ENCODE data around the gene MTHFR. TPM values are rescaled to one million over a fixed set of nuclear protein-coding genes. Genes with fewer than 3 reads are reported as not detected.

MTHFR gene
- total RNA-seq (10 to 100 TPM; 13.5 to 16.3 TPM), polyA plus RNA-seq (10.0 TPM)

GRCh38 chr1:11805422-11806306 lies at the start of gene MTHFR, which contains the start of gene CLCN6:
TSS of gene MTHFR (minus strand) at chr1:11805964. CDS start at chr1:11803116, 2,848 bp downstream.
TSS of gene CLCN6 (plus strand) at chr1:11806191. CDS start at chr1:11806263, 72 bp downstream.
- peak; percentile 97 to 99 (median 98) for DNase-seq
- Mint-ChIP-seq H3K36me3 (peaks cover 0 to 47% (median 1%) of the 10 kb centered on the region in 3 donors), H3K27me3 (no peaks in the 10 kb centered on the region), H3K4me3 (peak within 1 kb of the TSS; percentile 94 to 100 (median 99)), H3K27ac (peak within 1 kb of the TSS; percentile 90 to 100 (median 98)), H3K4me1 (peaks cover 55 to 74% (median 67%) of the 10 kb centered on the region in 3 donors), H3K9me3 (no peaks in the 10 kb centered on the region)
- Histone ChIP-seq H3K4me1 (ENCODE audit: insufficient read depth, low read length) (peaks cover 52% of the 10 kb centered on the region), H3K9me3 (ENCODE audit: low read length) (no peaks in the 10 kb centered on the region), H3K27me3 (ENCODE audit: insufficient read depth, low read length, poor library complexity, severe bottlenecking) (no peaks in the 10 kb centered on the region), H3K36me3 (ENCODE audit: insufficient read depth, low read length) (peaks cover 6% of the 10 kb centered on the region), H3K4me3 (ENCODE audit: low read length) (peak within 1 kb of the TSS; percentile 90), H3K27ac (ENCODE audit: low read depth, low read length) (peak within 1 kb of the TSS; percentile 95)
- ChIA-PET POLR2A (interaction anchor here (0.8 to 1.8 kb wide), 5 partner anchors 20 to 174 kb away, joined by 3 to 15 read pairs (median 4); partner anchors contain the start of gene AGTRAP), CTCF (interaction anchor here (0.8 to 1.3 kb wide), 4 partner anchors 69 to 162 kb away, joined by 3 to 6 read pairs (median 3); no protein-coding TSS in a partner anchor)

- peaks cover 39 to 56% of the 10 kb centered on the region in 2 donors for H3K27me3 Mint-ChIP-seq
- CTCF ChIA-PET, result interaction anchor here (0.5 kb wide), 1 partner anchor 363 kb away, joined by 4 read pairs; no protein-coding TSS in a partner anchor
Observed at GRCh38 chr1:11855430-11855829, 49.7 kb upstream of the MTHFR start.

GRCh38 chr1:11854519-11854918 lies 48.8 kb upstream of the MTHFR start:
- Histone ChIP-seq H3K4me3 (ENCODE audit: low read length) (no peak overlapping the region), H3K4me1 (ENCODE audit: insufficient read depth, low read length) (no peaks in the 10 kb centered on the region), H3K36me3 (ENCODE audit: insufficient read depth, low read length) (no peaks in the 10 kb centered on the region), H3K9me3 (ENCODE audit: low read length) (no peaks in the 10 kb centered on the region), H3K27ac (ENCODE audit: low read depth, low read length) (no peak overlapping the region), H3K27me3 (ENCODE audit: insufficient read depth, low read length, poor library complexity, severe bottlenecking) (peaks cover 19% of the 10 kb centered on the region)
- no peak overlapping the region for H3K27ac Mint-ChIP-seq
- CTCF ChIA-PET, result no interaction called here
- H3K9me3 Mint-ChIP-seq, result no peaks in the 10 kb centered on the region
- POLR2A ChIA-PET, result interaction anchor here (1.2 kb wide), 1 partner anchor 53 kb away, joined by 3 read pairs; no protein-coding TSS in a partner anchor
- no peaks in the 10 kb centered on the region for H3K4me1 Mint-ChIP-seq
- no peak for DNase-seq
- H3K36me3 Mint-ChIP-seq, result peaks cover 0 to 2% (median 0%) of the 10 kb centered on the region in 3 donors
- no peak overlapping the region for H3K4me3 Mint-ChIP-seq
- peaks cover 31 to 49% of the 10 kb centered on the region in 2 donors for H3K27me3 Mint-ChIP-seq

More at GRCh38 chr1:11855430-11855829, 49.7 kb upstream of the MTHFR start:
- no peak for DNase-seq
- POLR2A ChIA-PET, result no interaction called here
- H3K27ac ChIP-seq (ENCODE audit: low read depth, low read length), result no peak overlapping the region
- no peak overlapping the region for H3K4me3 ChIP-seq (ENCODE audit: low read length)
- H3K4me1 ChIP-seq (ENCODE audit: insufficient read depth, low read length), result no peaks in the 10 kb centered on the region
- Mint-ChIP-seq H3K4me1 (no peaks in the 10 kb centered on the region), H3K4me3 (no peak overlapping the region), H3K27ac (no peak overlapping the region), H3K36me3 (peaks cover 0 to 2% (median 0%) of the 10 kb centered on the region in 3 donors), H3K9me3 (no peaks in the 10 kb centered on the region)
- peaks cover 26% of the 10 kb centered on the region for H3K27me3 ChIP-seq (ENCODE audit: insufficient read depth, low read length, poor library complexity, severe bottlenecking)
- no peaks in the 10 kb centered on the region for H3K36me3 ChIP-seq (ENCODE audit: insufficient read depth, low read length)
- no peaks in the 10 kb centered on the region for H3K9me3 ChIP-seq (ENCODE audit: low read length)

GRCh38 chr1:11851180-11851579 lies 45.4 kb upstream of the MTHFR start:
- CTCF ChIA-PET, result no interaction called here
- Mint-ChIP-seq H3K27me3 (peaks cover 11 to 27% of the 10 kb centered on the region in 2 donors), H3K9me3 (no peaks in the 10 kb centered on the region), H3K4me1 (no peaks in the 10 kb centered on the region), H3K27ac (no peak overlapping the region), H3K36me3 (peaks cover 0 to 2% (median 1%) of the 10 kb centered on the region in 3 donors), H3K4me3 (no peak overlapping the region)
- no peaks in the 10 kb centered on the region for H3K27me3 ChIP-seq (ENCODE audit: insufficient read depth, low read length, poor library complexity, severe bottlenecking)
- no peaks in the 10 kb centered on the region for H3K36me3 ChIP-seq (ENCODE audit: insufficient read depth, low read length)
- DNase-seq, result no peak
- no peaks in the 10 kb centered on the region for H3K4me1 ChIP-seq (ENCODE audit: insufficient read depth, low read length)
- no peak overlapping the region for H3K4me3 ChIP-seq (ENCODE audit: low read length)
- POLR2A ChIA-PET, result no interaction called here
- H3K27ac ChIP-seq (ENCODE audit: low read depth, low read length), result no peak overlapping the region
- no peaks in the 10 kb centered on the region for H3K9me3 ChIP-seq (ENCODE audit: low read length)

- H3K4me3 Mint-ChIP-seq, result no peak overlapping the region
- H3K27me3 ChIP-seq (ENCODE audit: insufficient read depth, low read length, poor library complexity, severe bottlenecking), result no peaks in the 10 kb centered on the region
- H3K27ac ChIP-seq (ENCODE audit: low read depth, low read length), result no peak overlapping the region
- no peak for DNase-seq
- no peaks in the 10 kb centered on the region for H3K36me3 ChIP-seq (ENCODE audit: insufficient read depth, low read length)
- peaks cover 3% of the 10 kb centered on the region for H3K4me1 ChIP-seq (ENCODE audit: insufficient read depth, low read length)
- peaks cover 0 to 6% (median 2%) of the 10 kb centered on the region in 3 donors for H3K36me3 Mint-ChIP-seq
- peaks cover 8 to 27% of the 10 kb centered on the region in 2 donors for H3K27me3 Mint-ChIP-seq
- POLR2A ChIA-PET, result no interaction called here
- H3K4me1 Mint-ChIP-seq, result peaks cover 5 to 8% (median 6%) of the 10 kb centered on the region in 3 donors
- H3K4me3 ChIP-seq (ENCODE audit: low read length), result no peak overlapping the region
- H3K9me3 ChIP-seq (ENCODE audit: low read length), result no peaks in the 10 kb centered on the region
- CTCF ChIA-PET, result no interaction called here
- H3K9me3 Mint-ChIP-seq, result no peaks in the 10 kb centered on the region
- H3K27ac Mint-ChIP-seq, result no peak overlapping the region
Observed at GRCh38 chr1:11850156-11850555, 44.4 kb upstream of the MTHFR start.

- Histone ChIP-seq H3K36me3 (ENCODE audit: insufficient read depth, low read length) (peaks cover 7% of the 10 kb centered on the region), H3K27ac (ENCODE audit: low read depth, low read length) (no peak overlapping the region), H3K4me3 (ENCODE audit: low read length) (no peak overlapping the region), H3K4me1 (ENCODE audit: insufficient read depth, low read length) (peaks cover 3% of the 10 kb centered on the region), H3K27me3 (ENCODE audit: insufficient read depth, low read length, poor library complexity, severe bottlenecking) (no peaks in the 10 kb centered on the region), H3K9me3 (ENCODE audit: low read length) (no peaks in the 10 kb centered on the region)
- H3K27ac Mint-ChIP-seq, result no peak overlapping the region
- POLR2A ChIA-PET, result no interaction called here
- H3K36me3 Mint-ChIP-seq, result peaks cover 0 to 20% (median 2%) of the 10 kb centered on the region in 3 donors
- CTCF ChIA-PET, result interaction anchor here (1.4 kb wide), 1 partner anchor 45 kb away, joined by 5 read pairs; no protein-coding TSS in a partner anchor
- no peaks in the 10 kb centered on the region for H3K9me3 Mint-ChIP-seq
- peaks cover 5 to 8% (median 6%) of the 10 kb centered on the region in 3 donors for H3K4me1 Mint-ChIP-seq
- no peak for DNase-seq
- H3K27me3 Mint-ChIP-seq, result peaks cover 0 to 13% of the 10 kb centered on the region in 2 donors
- no peak overlapping the region for H3K4me3 Mint-ChIP-seq
Observed at GRCh38 chr1:11848373-11848700, 42.6 kb upstream of the MTHFR start.

GRCh38 chr1:11847667-11848372 lies 42.1 kb upstream of the MTHFR start, which contains the start of gene NPPA:
TSS of gene NPPA (minus strand) at chr1:11847783. CDS start at chr1:11847684, 99 bp downstream.
- H3K36me3 Mint-ChIP-seq, result peaks cover 0 to 21% (median 2%) of the 10 kb centered on the region in 3 donors
- H3K27me3 ChIP-seq (ENCODE audit: insufficient read depth, low read length, poor library complexity, severe bottlenecking), result no peaks in the 10 kb centered on the region
- no peak within 1 kb of the TSS for H3K27ac Mint-ChIP-seq
- DNase-seq, result no peak
- peaks cover 7% of the 10 kb centered on the region for H3K36me3 ChIP-seq (ENCODE audit: insufficient read depth, low read length)
- H3K9me3 ChIP-seq (ENCODE audit: low read length), result no peaks in the 10 kb centered on the region
- H3K4me1 ChIP-seq (ENCODE audit: insufficient read depth, low read length), result peaks cover 3% of the 10 kb centered on the region
- H3K4me3 Mint-ChIP-seq, result no peak within 1 kb of the TSS
- peaks cover 0 to 9% of the 10 kb centered on the region in 2 donors for H3K27me3 Mint-ChIP-seq
- H3K4me3 ChIP-seq (ENCODE audit: low read length), result no peak within 1 kb of the TSS
- H3K4me1 Mint-ChIP-seq, result peaks cover 5 to 8% (median 6%) of the 10 kb centered on the region in 3 donors
- no peaks in the 10 kb centered on the region for H3K9me3 Mint-ChIP-seq
- CTCF ChIA-PET, result interaction anchor here (1.4 kb wide), 1 partner anchor 45 kb away, joined by 5 read pairs; no protein-coding TSS in a partner anchor
- POLR2A ChIA-PET, result no interaction called here
- no peak within 1 kb of the TSS for H3K27ac ChIP-seq (ENCODE audit: low read depth, low read length)

All from CD8-positive, alpha-beta memory T cell (primary cell).